Measurements from ENCODE around the gene SMYD2. TPM values are rescaled to one million over a fixed set of nuclear protein-coding genes. Genes with fewer than 3 reads are reported as not detected.

SMYD2 gene
- total RNA-seq, 1 donor from 2014 or later: 35.5 TPM

GRCh38 chr1:214310777-214311690 is 30.1 kb downstream of the SMYD2 start:
- Mint-ChIP-seq H3K36me3 (peaks cover 11% of the 10 kb centered on the region), H3K9me3 (no peaks in the 10 kb centered on the region), H3K4me3 (no peak overlapping the region), H3K4me1 (ENCODE audit: unreplicated experiment) (peaks cover 12% of the 10 kb centered on the region), H3K27ac (no peak overlapping the region), H3K27me3 (no peaks in the 10 kb centered on the region)
- TF ChIP-seq, protein P1, sequence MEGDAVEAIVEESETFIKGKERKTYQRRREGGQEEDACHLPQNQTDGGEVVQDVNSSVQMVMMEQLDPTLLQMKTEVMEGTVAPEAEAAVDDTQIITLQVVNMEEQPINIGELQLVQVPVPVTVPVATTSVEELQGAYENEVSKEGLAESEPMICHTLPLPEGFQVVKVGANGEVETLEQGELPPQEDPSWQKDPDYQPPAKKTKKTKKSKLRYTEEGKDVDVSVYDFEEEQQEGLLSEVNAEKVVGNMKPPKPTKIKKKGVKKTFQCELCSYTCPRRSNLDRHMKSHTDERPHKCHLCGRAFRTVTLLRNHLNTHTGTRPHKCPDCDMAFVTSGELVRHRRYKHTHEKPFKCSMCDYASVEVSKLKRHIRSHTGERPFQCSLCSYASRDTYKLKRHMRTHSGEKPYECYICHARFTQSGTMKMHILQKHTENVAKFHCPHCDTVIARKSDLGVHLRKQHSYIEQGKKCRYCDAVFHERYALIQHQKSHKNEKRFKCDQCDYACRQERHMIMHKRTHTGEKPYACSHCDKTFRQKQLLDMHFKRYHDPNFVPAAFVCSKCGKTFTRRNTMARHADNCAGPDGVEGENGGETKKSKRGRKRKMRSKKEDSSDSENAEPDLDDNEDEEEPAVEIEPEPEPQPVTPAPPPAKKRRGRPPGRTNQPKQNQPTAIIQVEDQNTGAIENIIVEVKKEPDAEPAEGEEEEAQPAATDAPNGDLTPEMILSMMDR (conservative IDR thresholded peaks at IDR 0.05): no peak
- DNase-seq (ENCODE audit: extremely low spot score, unreplicated experiment): no peak

DNA sequence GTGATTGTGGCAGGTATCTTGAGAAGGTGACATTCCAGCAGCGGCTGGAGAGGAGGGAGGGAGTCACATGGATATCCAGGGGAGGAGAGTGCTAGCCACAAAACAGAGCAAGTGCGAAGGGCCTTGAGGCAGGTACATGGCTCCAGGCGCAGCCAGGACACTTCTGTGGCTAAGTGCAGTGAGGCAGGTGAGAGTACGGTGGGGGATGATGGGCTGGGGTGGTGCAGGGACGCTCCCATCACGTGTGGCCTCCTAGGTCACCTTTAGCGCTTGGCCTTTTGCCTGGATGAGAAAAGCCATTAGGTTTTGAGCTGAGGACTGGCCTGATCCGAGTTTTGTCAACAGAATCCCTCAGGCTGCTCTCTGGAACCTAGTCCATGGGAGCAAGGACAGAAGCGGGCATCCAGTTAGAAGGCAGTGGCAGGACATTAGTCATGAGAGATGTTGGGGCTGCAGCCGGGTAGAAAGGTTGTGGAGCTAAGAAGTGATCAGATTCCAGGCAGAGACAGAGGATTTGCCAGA is 31.6 kb downstream of the SMYD2 start:
- H3K27ac Mint-ChIP-seq: no peak overlapping the region
- H3K36me3 Mint-ChIP-seq: peaks cover 11% of the 10 kb centered on the region
- H3K4me1 Mint-ChIP-seq (ENCODE audit: unreplicated experiment): peaks cover 8% of the 10 kb centered on the region
- H3K27me3 Mint-ChIP-seq: no peaks in the 10 kb centered on the region
- H3K9me3 Mint-ChIP-seq: no peaks in the 10 kb centered on the region
- no peak for DNase-seq (ENCODE audit: extremely low spot score, unreplicated experiment)
- TF ChIP-seq, protein P1 (conservative IDR thresholded peaks at IDR 0.05): no peak
- H3K4me3 Mint-ChIP-seq: no peak overlapping the region

- no peaks in the 10 kb centered on the region for H3K9me3 Mint-ChIP-seq
- no peak for DNase-seq (ENCODE audit: extremely low spot score, unreplicated experiment)
- peaks cover 10% of the 10 kb centered on the region for H3K4me1 Mint-ChIP-seq (ENCODE audit: unreplicated experiment)
- H3K27me3 Mint-ChIP-seq: no peaks in the 10 kb centered on the region
- no peak overlapping the region for H3K4me3 Mint-ChIP-seq
- H3K36me3 Mint-ChIP-seq: peaks cover 13% of the 10 kb centered on the region
- no peak overlapping the region for H3K27ac Mint-ChIP-seq
- TF ChIP-seq, protein P1 (conservative IDR thresholded peaks at IDR 0.05): no peak
These were observed 33.4 kb downstream of the SMYD2 start for GRCh38 chr1:214314178-214314843.

GRCh38 chr1:214316593-214316992 is 35.6 kb downstream of the SMYD2 start:
- peaks cover 21% of the 10 kb centered on the region for H3K36me3 Mint-ChIP-seq
- no peaks in the 10 kb centered on the region for H3K9me3 Mint-ChIP-seq
- no peak overlapping the region for H3K4me3 Mint-ChIP-seq
- H3K4me1 Mint-ChIP-seq (ENCODE audit: unreplicated experiment): peaks cover 12% of the 10 kb centered on the region
- no peaks in the 10 kb centered on the region for H3K27me3 Mint-ChIP-seq
- no peak for DNase-seq (ENCODE audit: extremely low spot score, unreplicated experiment)
- no peak overlapping the region for H3K27ac Mint-ChIP-seq
- TF ChIP-seq, protein P1 (conservative IDR thresholded peaks at IDR 0.05): no peak

- no peak for DNase-seq (ENCODE audit: extremely low spot score, unreplicated experiment)
- Mint-ChIP-seq H3K9me3 (no peaks in the 10 kb centered on the region), H3K27ac (no peak overlapping the region), H3K36me3 (peaks cover 24% of the 10 kb centered on the region), H3K27me3 (no peaks in the 10 kb centered on the region), H3K4me1 (ENCODE audit: unreplicated experiment) (peaks cover 18% of the 10 kb centered on the region), H3K4me3 (no peak overlapping the region)
- TF ChIP-seq, protein P1 (conservative IDR thresholded peaks at IDR 0.05): no peak
These were observed 36.3 kb downstream of the SMYD2 start for GRCh38 chr1:214317300-214317699.

All from type B pancreatic cell (in vitro differentiated cells).